GM21737 (cell line): ENCODE data around the gene RAP1GAP2.
"Not testable (repeated sequence)": the region's sequence is repeated elsewhere in the genome, so short reads cannot be mapped to it uniquely, and the experiment has no call there.

ENCODE experiments used
- ATAC-seq: cut with Tn5 transposase; IDR thresholded peaks from one replicate; pipeline ENCODE4 v1.9.1; 2021; ENCODE audit warnings: mild to moderate bottlenecking, moderate library complexity; ENCODE audit not compliant: unreplicated experiment

RAP1GAP2 gene

GRCh38 chr17:2964028-2964356, 167.8 kb downstream of the RAP1GAP2 start:
- ATAC-seq = no peak

DNA sequence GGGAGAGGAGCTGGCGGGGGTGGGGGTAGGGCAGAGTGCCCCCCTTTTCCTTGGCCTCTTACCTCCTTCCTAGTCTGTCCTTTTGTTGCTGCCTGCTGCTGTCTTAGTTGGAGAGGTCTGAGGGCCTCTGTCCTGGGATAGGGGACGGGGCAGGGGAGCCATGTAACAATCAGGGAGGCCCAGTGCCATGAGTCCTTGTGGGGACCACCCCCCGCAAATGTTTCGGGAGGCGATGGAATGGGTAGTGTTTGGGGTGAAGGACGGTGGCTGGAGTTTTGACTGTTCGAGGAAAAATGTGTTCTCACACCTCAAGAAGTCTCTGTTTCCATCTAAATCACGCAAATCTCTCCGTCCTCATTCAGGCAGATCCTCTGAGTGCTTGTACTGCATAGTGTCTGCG, 168.1 kb downstream of the RAP1GAP2 start:
- no peak for ATAC-seq

- ATAC-seq = no peak
Observed at GRCh38 chr17:2964831-2965230, 168.6 kb downstream of the RAP1GAP2 start.

GRCh38 chr17:2965621-2966595, 169.7 kb downstream of the RAP1GAP2 start:
- no peak for ATAC-seq

- ATAC-seq = no peak
Observed at GRCh38 chr17:2967515-2967914, 171.3 kb downstream of the RAP1GAP2 start.

- no peak for ATAC-seq
Observed at GRCh38 chr17:2971851-2972250, 175.6 kb downstream of the RAP1GAP2 start.

DNA sequence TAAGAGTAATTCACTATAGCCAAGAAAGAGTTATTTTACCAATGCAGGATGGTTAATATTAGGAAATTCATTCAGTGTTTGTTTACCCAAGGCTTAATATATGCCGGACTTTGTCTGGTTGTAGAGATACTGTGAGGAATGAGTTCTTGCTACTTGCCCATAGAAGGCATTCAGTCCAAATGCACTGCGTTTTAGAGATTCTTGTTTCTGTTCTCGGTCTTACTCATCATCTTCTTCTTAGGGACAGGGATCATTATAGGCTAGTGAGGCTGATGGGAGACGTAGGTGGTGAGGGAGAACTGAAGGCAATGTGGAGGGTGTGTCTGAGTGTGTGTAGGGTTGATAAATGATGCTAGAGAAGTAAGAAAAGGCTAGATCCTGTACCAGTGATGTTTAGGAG, 176.5 kb downstream of the RAP1GAP2 start:
- ATAC-seq = no peak

GRCh38 chr17:2974347-2974746, 178.1 kb downstream of the RAP1GAP2 start:
- ATAC-seq = no peak

GRCh38 chr17:2975469-2975958, 179.3 kb downstream of the RAP1GAP2 start:
- ATAC-seq = no peak

DNA sequence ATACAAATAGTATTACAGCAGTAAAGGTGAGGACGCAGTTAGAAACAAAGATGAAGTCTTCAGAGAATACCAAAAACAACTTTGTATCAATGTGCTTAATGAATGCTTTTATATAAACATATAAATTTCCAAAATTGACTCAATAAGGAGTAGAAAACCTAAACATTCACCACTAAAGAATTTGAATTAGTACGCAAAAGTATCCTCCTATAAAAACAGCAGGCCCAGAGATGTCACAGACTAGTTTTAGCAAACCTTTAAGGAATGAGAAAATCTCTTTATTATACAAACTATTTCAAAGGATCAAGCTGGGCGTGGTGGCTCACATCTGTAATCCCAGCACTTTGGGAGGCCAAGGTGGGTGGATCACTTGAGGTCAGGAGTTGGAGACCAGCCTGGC, 180.9 kb downstream of the RAP1GAP2 start:
- no peak for ATAC-seq

- no peak for ATAC-seq
Observed at GRCh38 chr17:2978116-2978515, 181.9 kb downstream of the RAP1GAP2 start.

- ATAC-seq = no peak
Observed at GRCh38 chr17:2978991-2979390, 182.8 kb downstream of the RAP1GAP2 start.

DNA sequence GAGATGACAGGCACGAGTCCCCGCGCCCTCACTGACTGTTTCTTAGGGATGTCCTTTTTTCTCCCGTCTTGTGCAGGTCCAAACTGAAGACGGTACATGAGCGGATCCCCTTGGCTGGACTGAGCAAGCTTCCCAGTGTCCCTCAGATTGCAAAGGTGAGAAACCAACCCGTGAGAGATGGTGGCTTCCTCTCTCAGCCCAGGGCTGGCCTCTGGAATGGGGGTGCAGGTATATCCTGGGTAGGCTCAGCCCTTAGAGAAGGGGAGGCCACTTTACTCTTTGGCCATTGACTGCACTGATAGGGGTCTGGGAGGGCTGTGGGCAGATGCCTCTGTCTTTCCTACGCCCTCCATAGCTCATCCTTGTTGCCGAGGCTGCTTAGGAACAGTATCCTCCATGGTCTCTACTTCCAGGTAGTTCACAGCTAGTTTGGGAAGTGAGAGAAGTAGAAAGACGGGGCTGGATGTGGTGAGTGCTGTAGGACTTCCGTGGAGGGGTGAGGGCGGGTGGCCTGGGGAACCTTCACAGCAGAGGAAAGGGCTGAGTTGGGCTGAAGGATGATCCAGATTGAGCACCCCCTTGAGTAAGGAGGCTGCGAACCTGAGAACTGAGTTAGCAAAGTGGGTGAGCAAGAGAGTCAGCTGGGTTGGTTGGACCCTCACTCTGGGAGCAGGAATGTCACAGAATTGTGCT, 184.1 kb downstream of the RAP1GAP2 start:
- ATAC-seq = no peak

GRCh38 chr17:2980904-2981246, 184.6 kb downstream of the RAP1GAP2 start:
- ATAC-seq = no peak

DNA sequence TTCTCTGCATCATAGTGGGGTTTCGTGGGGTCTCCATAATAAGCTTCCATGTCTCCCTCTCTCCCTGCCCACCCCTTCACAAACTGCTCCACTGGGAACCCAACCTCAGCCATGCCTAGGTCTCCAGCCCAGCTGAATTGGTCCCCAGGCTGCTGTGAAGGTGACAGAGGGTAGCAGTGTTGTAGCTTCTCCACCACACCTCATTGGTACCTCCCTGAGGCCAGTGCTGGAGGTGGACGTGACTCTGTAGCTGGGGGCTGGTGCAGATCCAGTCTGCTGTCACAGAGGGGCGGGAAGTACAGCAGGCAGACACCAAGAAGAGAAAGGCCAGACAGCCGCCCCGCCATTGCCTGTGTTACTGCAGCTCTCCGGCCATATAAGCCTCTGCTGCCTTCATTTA, 185.1 kb downstream of the RAP1GAP2 start:
- ATAC-seq = no peak

GRCh38 chr17:2982854-2983253, 186.6 kb downstream of the RAP1GAP2 start:
- no peak for ATAC-seq

DNA sequence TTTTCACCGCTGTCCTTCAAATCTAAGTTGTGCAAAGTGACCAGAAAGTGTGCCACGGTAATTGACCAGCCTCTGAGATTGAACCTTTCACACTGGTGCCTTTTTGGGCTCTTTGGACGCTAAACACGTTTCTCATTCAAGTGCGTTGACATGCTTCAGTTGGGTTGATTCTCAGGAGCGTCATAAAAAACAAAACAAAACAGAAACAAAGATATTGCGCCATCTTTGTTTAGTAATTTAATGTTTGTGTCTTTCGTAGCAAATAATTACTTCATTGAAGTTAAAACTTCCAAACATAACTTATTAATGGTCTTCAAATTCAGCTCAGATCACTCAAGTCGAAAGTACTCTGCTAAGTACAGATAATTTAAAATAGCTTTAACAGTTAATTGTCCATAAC, 187.0 kb downstream of the RAP1GAP2 start:
- no peak for ATAC-seq

DNA sequence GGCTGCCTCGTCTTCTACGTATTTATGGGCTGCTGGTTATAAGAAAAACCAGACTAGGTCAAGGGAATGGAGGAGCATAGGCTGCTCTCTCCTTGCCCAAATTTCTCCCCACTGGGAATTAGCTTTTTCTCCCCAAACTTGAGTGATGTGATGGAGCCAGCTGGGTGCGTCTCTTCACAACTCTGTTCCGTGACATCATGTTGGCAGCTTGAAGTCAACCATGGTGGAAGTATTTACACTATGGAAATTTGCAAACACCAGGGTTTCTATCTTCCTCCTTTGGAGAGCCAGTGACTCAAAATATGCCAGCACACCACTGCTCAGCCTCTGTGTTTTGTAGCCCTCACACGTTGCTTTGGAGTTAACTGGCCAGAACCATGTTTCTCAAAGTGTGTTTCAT, 189.1 kb downstream of the RAP1GAP2 start:
- no peak for ATAC-seq

DNA sequence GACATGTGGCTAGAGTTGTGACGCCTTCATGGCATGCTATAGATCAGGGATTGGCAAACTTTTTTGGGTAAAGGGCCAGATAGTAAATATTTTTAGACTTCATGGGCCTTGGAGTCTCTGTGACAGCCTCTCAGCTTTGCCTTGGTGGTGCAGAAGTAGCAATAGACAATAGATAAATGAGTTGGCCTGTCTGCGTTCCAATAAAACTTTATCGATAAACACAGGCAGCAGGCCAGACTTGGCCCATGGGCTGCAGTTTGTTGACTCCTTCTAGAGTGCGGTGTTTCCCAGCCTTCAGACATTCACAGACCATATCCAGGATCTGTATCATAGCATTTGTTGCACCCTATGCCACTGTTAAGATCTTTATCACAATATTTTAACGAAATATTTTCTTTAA, 190.7 kb downstream of the RAP1GAP2 start:
- no peak for ATAC-seq

DNA sequence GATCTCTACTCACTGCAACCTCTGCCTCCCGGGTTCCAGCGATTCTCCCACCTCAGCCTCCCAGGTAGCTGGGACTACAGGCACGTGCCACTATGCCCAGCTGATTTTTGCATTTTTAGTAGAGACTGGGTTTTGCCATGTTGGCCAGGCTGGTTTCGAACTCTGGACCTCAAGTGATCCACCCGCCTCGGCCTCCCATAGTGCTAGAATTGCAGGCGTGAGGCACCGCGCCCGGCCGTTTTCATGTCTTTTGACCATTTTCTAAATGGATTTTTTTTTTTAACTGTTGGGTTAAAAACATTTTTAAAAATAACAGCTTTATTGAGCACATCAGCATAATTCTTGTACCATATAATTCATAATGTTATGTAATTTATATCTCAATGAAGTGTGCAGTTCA, 193.2 kb downstream of the RAP1GAP2 start:
- ATAC-seq = not testable (repeated sequence)

GRCh38 chr17:2989855-2990254, 193.6 kb downstream of the RAP1GAP2 start:
- ATAC-seq = no peak

DNA sequence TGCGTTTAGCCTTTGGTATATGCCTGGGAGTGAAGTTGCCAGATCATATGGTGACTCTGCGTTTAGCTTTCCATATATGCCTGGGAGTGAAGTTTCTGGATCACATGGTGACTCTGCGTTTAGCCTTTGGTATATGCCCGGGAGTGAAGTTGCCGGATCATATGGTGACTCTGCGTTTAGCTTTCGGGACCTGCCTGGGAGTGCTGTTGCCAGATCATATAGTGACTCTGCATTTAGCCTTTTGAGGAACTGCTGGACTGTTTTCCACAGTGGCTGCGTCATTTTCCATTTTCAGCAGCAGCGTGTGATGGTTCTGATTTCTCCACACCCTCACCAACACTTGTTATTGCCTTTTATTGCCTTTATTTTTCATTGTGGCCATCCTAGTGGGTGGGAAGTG, 194.2 kb downstream of the RAP1GAP2 start:
- ATAC-seq = no peak
